SU-DHL-6 (cell line): ENCODE measurements around the gene SAMD1.

Experiments used
- H2AFZ ChIP-seq: fragments of 200-600 bp; sonication (generic); 2 replicates; pipeline ENCODE4 v1.6.1; 2014; ENCODE audit warnings: low read depth, mild to moderate bottlenecking, moderate library complexity, mixed read lengths, antibody characterized with exemption, low read length; ENCODE audit not compliant: severe bottlenecking
- H3F3A ChIP-seq: fragments of 200-600 bp; shearing (Covaris generic); 2 replicates; pipeline ENCODE4 v1.6.0; 2016; ENCODE audit warnings: antibody characterized with exemption, mild to moderate bottlenecking; ENCODE audit not compliant: insufficient read depth
- H3K27ac ChIP-seq: fragments of 200-600 bp; sonication (generic); 2 replicates; pipeline ENCODE4 v1.5.1; 2016; ENCODE audit warnings: low read depth, mild to moderate bottlenecking, low read length, moderate library complexity, mixed read lengths
- H3K27me3 ChIP-seq: fragments of 200-600 bp; sonication (generic), shearing (Covaris generic); 2 replicates; pipeline ENCODE4 v1.6.0; 2014; ENCODE audit warnings: mild to moderate bottlenecking, low read length
- H3K36me3 ChIP-seq: fragments of 200-600 bp; sonication (generic); 2 replicates; pipeline ENCODE4 v1.6.1; 2014; ENCODE audit warnings: mild to moderate bottlenecking, low read length, mixed read lengths
- H3K4me2 ChIP-seq: fragments of 300-600, 200-600 bp; shearing (Covaris generic), sonication (generic); 2 replicates; pipeline ENCODE4 v1.6.0; 2014; ENCODE audit warnings: low read length, low read depth, mild to moderate bottlenecking; ENCODE audit not compliant: poor library complexity, severe bottlenecking
- H3K4me3 ChIP-seq: fragments of 200-600 bp; sonication (generic); 2 replicates; pipeline ENCODE4 v1.5.1; 2014; ENCODE audit warnings: antibody characterized with exemption, low read length, mild to moderate bottlenecking, mixed read lengths; ENCODE audit not compliant: insufficient read depth, poor library complexity, severe bottlenecking
- H3K79me2 ChIP-seq: fragments of 200-600 bp; sonication (generic); 2 replicates; pipeline ENCODE4 v1.6.1; 2014; ENCODE audit warnings: mild to moderate bottlenecking, low read length, moderate library complexity; ENCODE audit not compliant: insufficient read depth
- H3K9ac ChIP-seq: fragments of 200-600 bp; sonication (generic); 2 replicates; pipeline ENCODE4 v1.7.0; 2014; ENCODE audit warnings: mild to moderate bottlenecking, low read length
- H3K9me2 ChIP-seq: fragments of 200-600 bp; sonication (generic); replicated peaks from 2 replicates; pipeline ENCODE4 v1.6.1; 2014; ENCODE audit warnings: low read length; ENCODE audit not compliant: insufficient read depth
- H3K9me3 ChIP-seq: fragments of 200-600 bp; sonication (generic); 2 replicates; pipeline ENCODE4 v1.6.1; 2014; ENCODE audit warnings: low read length, mixed read lengths; ENCODE audit not compliant: insufficient read depth
- H4K20me1 ChIP-seq: fragments of 200-600 bp; sonication (generic); 2 replicates; pipeline ENCODE4 v1.6.1; 2014; ENCODE audit warnings: low read depth, mild to moderate bottlenecking, antibody characterized with exemption, low read length, moderate library complexity, mixed read lengths
- EZH2phosphoT487 ChIP-seq: fragments of 200-600 bp; sonication (generic), shearing (Covaris generic); conservative IDR thresholded peaks from 2 replicates; pipeline ENCODE4 v1.6.1; 2018; ENCODE audit warnings: mild to moderate bottlenecking, antibody characterized with exemption, low read length, moderate library complexity, mixed read lengths
- TF ChIP-seq, protein P1 (sequence below): fragments of 200-600 bp; sonication (generic); IDR thresholded peaks from one replicate; pipeline ENCODE4 v1.5.1; 2017; ENCODE audit warnings: antibody characterized with exemption, mild to moderate bottlenecking, low read length, moderate library complexity; ENCODE audit not compliant: insufficient read depth, poor library complexity, severe bottlenecking

Gene SAMD1

DNA sequence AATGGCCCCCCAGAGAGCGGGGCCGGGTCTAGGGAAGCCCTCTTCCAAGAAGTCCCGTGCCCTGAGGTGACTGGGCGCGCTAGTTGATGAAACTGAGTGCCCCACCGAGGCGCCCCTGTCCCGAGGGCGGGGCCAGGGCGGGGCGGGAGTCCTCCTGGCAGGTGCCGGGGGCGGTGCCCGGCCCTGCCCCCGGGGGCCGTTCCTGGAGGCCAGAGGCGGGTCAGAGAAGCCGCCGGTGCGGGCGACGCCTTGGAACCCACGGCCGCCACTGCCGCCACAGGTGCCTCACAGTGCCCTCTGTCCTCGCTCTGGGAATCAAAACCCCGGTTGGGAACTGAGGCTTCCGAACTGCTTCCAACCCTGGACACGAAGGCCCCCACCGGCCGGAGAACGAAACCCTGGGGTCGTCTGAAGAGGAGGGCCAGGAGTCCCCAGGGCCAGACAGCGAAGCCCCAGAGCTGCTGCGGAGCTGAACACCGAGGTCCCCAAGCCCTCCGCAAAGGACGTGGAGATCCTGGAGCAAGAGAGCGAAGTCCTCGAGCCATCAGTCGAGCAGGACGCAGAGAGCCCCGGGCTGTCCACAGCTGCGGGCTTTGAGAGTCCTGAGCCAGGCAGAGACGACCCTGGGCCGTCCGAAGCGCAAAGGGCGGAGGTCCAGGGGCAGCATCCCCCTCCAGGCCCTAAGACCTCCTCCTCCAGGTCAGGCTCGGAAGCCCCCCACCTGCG lies 17.9 kb downstream of the SAMD1 start, which contains the start of gene MISP3:
MISP3 (plus strand) TSS at position 252 of the 726 bp plus-strand sequence. CDS start 524 bp downstream, outside the sequence.
- Histone ChIP-seq H3K27ac (peak within 1 kb of the TSS; percentile 43), H3K4me3 (peak within 1 kb of the TSS; percentile 62), H4K20me1 (no peaks in the 10 kb centered on the region), H3K79me2 (no peaks in the 10 kb centered on the region), H3K36me3 (no peaks in the 10 kb centered on the region), H3K9ac (peak within 1 kb of the TSS; percentile 58), H3F3A (no peaks in the 10 kb centered on the region), H3K27me3 (no peaks in the 10 kb centered on the region), H2AFZ (peak within 1 kb of the TSS; percentile 77), H3K9me3 (no peaks in the 10 kb centered on the region), H3K9me2 (no peaks in the 10 kb centered on the region), H3K4me2 (peak within 1 kb of the TSS; percentile 99)
- TF ChIP-seq, protein P1, sequence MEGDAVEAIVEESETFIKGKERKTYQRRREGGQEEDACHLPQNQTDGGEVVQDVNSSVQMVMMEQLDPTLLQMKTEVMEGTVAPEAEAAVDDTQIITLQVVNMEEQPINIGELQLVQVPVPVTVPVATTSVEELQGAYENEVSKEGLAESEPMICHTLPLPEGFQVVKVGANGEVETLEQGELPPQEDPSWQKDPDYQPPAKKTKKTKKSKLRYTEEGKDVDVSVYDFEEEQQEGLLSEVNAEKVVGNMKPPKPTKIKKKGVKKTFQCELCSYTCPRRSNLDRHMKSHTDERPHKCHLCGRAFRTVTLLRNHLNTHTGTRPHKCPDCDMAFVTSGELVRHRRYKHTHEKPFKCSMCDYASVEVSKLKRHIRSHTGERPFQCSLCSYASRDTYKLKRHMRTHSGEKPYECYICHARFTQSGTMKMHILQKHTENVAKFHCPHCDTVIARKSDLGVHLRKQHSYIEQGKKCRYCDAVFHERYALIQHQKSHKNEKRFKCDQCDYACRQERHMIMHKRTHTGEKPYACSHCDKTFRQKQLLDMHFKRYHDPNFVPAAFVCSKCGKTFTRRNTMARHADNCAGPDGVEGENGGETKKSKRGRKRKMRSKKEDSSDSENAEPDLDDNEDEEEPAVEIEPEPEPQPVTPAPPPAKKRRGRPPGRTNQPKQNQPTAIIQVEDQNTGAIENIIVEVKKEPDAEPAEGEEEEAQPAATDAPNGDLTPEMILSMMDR, result no peak
- no peak for TF ChIP-seq EZH2phosphoT487

DNA sequence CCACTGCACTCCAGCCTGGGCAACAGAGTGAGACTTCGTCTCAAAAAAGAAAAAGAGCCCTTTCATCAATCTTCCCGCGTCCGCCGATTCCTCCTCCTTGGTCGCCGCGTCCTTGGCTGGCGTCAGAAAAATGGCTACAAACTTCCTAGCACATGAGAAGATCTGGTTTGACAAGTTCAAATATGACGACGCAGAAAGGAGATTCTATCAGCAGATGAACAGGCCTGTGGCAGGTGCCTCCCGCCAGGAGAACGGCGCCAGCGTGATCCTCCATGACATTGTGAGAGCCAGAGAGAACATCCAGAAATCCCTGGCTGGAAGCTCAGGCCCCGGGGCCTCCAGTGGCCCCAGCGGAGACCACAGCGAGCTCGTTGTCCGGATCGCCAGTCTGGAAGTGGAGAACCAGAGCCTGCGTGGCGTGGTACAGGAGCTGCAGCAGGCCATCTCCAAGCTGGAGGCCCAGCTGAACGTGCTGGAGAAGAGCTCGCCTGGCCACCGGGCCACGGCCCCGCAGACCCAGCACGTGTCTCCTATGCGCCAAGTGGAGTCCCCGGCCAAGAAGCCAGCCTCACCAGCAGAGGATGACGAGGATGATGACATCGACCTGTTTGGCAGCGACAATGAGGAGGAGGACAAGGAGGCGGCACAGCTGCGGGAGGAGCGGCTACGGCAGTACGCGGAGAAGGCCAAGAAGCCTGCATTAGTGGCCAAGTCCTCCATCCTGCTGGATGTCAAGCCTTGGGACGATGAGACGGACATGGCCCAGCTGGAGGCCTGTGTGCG lies 20.1 kb downstream of the SAMD1 start:
- H4K20me1 ChIP-seq, result no peaks in the 10 kb centered on the region
- no peaks in the 10 kb centered on the region for H3K79me2 ChIP-seq
- TF ChIP-seq, protein P1, result no peak
- no peak for TF ChIP-seq EZH2phosphoT487
- H3K4me3 ChIP-seq, result no peak overlapping the region
- no peak overlapping the region for H3K4me2 ChIP-seq
- no peaks in the 10 kb centered on the region for H3F3A ChIP-seq
- no peak overlapping the region for H3K9ac ChIP-seq
- no peaks in the 10 kb centered on the region for H3K9me3 ChIP-seq
- H3K27me3 ChIP-seq, result no peaks in the 10 kb centered on the region
- no peaks in the 10 kb centered on the region for H3K36me3 ChIP-seq
- no peak overlapping the region for H2AFZ ChIP-seq
- no peak overlapping the region for H3K27ac ChIP-seq
- no peaks in the 10 kb centered on the region for H3K9me2 ChIP-seq

DNA sequence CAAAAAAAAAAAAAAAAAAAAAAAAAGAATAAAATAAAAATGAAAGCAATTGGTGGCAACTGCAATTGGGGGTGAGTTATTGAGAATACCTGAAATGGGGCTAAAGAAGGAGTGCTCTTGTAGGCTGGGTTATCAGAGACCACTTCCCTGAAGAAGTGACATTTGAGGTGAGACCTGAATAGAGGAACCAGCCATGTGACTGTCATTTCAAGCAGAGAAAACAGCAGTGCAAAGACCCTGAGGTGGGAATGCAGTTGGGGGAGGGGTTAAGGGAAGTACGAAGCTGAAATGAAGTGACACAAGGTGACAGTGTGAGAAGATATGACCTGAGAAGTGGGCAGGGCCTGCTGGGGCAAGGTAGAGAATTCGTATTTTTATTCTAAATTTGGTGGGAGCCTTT lies 24.4 kb downstream of the SAMD1 start:
- H3K9ac ChIP-seq, result no peak overlapping the region
- H3K4me3 ChIP-seq, result no peak overlapping the region
- H3K4me2 ChIP-seq, result no peak overlapping the region
- no peaks in the 10 kb centered on the region for H3K79me2 ChIP-seq
- no peaks in the 10 kb centered on the region for H3K36me3 ChIP-seq
- no peaks in the 10 kb centered on the region for H3F3A ChIP-seq
- H2AFZ ChIP-seq, result no peak overlapping the region
- TF ChIP-seq EZH2phosphoT487, result no peak
- TF ChIP-seq, protein P1, result no peak
- H3K27me3 ChIP-seq, result 0 out of 2 replicates have a peak, but pooled peaks cover 4% of the 10 kb centered on the region
- no peaks in the 10 kb centered on the region for H3K9me2 ChIP-seq
- H4K20me1 ChIP-seq, result no peaks in the 10 kb centered on the region
- H3K27ac ChIP-seq, result no peak overlapping the region
- no peaks in the 10 kb centered on the region for H3K9me3 ChIP-seq
